ENCODE results near the gene RPL29.

Gene RPL29

DNA sequence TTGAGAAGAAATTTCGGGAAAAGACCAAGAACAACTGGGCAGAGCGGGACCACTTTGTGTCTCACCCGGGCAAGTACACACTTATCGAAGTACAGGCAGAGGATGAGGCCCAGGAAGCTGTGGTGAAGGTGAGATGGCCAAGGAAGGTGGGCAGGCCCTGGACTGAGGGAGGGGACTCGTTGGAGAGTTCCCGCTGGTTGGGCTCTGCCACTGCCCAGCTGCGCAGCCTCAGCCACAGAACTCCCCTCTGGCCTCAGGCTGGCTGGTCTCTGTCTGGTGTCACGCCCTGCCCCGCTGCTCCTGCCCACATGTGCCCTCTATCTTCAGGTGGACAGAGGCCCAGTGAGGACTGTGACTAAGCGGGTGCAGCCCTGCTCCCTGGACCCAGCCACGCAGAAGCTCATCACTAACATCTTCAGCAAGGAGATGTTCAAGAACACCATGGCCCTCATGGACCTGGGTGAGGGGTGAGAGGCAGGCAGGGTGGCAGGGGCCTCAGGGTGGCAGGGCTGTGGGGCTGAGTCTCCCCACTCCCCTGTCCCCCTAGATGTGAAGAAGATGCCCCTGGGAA lies 51.2 kb downstream of the RPL29 start:
- DNase-seq = no peak
